Suppressor macrophage (primary cell): ENCODE measurements around the gene ZNF782.
A peak's percentile ranks its signal among the peaks of the same experiment; 100 is the strongest.
"Not testable (repeated sequence)": the region's sequence is repeated elsewhere in the genome, so short reads cannot be mapped to it uniquely, and the experiment has no call there.

Source experiments
- DNase-seq, 4 experiments: peaks; one replicate each; pipeline ENCODE4 v3.0.0-alpha.2; 2020 to 2022

Gene ZNF782

DNA sequence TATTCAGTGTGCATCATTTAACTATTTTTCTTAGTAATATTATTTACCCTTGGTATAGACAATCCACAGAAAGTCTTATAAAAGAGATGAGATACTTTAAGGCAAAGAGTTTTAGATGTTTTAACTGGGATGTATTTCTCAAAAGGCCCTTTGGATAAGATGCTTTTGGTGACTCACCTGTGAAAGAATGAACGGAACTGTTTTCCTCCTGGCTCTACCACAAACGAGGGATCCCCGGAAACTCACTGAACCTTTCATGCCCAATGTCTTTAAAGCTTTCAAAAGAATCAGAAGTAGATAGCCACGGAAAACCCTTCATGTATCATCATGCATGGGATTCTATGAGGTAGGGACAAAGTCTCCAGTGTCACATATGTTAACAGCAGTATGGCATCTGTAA lies 1.6 kb downstream of the ZNF782 start:
- no peak for DNase-seq

DNA sequence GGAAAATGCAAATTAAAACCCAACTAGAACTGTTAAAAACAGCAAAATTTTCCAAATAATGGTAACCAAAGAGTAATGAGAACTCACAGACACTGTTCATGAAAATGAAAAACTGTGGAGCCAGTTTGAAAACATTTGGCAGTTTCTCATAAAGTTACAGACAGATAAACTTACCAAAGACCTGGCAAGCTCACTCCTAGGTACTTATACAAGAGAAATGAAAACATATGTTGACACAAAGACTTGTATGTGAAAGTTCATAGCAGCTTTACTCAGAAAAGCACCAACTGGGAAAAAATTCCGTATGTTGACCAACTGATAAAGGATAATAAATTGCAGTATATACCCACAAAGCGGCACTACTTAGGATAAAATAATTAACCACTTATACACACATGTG lies 10.3 kb downstream of the ZNF782 start:
- DNase-seq: no peak

DNA sequence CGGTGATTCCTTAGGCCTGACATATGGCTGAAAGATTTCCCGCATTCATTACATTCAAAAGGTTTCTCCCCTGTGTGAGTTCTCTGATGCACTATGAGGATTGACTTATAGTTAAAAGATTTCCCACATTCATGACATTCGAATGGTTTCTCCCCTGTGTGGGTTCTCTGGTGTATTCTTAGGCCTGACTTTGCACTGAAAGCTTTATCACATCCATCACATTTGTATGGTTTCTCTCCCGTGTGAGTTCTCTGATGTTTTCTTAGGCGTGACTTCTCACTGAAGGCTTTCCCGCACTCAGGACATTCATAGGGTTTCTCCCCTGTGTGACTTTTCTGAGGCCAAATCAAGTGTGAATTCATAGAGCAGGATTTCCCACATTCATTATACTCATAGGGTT lies 35.8 kb downstream of the ZNF782 start:
- peak in 1 of 4 experiments; percentile 8 for DNase-seq

DNA sequence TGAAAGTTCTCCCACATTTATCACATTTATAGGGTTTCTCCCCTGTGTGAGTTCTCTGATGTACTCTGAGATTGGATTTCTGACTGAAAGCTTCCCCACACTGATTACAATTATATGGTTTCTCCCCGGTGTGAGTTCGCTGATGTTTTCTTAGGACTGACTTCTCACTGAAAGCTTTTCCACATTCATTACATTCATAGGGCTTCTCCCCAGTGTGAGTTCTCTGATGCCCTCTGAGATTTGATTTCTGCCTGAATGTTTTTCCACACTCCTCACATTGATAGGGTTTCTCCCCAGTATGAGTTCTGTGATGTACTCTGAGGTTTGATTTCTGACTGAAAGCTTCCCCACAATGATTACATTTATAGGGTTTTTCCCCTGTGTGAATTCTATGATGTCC lies 36.3 kb downstream of the ZNF782 start:
- no peak for DNase-seq

DNA sequence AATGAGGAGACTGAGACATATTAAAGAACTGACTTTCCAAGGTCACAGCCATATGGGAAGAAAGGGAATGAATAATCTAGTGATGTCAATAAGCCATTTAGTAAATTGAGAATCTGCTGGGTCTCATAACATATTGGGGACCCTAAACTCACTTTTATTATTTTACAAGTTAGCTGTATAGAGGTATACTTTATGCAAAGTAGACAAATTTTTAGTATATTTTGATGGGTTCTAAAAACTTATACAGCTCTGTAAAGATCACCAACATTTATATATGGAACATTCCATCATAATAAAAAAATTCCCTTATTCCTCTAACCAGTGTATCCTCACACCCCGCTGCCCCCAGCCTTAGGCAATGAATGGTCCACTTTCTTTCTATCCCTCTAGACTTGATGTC lies 40.7 kb downstream of the ZNF782 start:
- no peak for DNase-seq

DNA sequence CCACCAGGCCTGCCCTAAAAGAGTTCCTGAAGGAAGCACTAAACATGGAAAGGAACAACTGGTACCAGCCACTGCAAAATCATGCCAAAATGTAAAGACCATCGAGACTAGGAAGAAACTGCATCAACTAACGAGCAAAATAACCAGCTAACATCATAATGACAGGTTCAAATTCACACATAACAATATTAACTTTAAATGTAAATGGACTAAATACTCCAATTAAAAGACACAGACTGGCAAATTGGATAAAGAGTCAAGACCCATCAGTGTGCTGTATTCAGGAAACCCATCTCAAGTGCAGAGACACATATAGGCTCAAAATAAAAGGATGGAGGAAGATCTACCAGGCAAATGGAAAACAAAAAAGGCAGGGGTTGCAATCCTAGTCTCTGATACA lies 55.4 kb downstream of the ZNF782 start:
- DNase-seq: not testable (repeated sequence)

DNA sequence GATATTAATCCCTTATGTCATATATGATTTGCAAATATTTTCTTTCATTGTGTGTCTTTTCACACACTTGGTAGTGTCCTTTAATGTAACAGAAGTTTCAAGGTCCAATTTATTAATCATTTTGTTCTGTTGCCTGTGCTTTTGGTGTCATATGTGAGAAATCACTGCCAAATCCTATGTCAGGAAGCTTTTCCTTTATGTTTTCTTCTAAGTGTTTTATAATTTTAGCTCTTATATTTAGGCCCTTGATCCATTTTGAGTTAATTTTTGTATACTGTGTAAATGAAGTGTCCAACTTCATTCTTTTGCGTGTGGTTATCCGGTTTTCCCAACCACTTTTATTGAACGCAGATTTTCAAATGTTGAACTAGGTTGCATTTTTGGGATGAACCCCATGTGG lies 70.3 kb downstream of the ZNF782 start:
- no peak for DNase-seq

DNA sequence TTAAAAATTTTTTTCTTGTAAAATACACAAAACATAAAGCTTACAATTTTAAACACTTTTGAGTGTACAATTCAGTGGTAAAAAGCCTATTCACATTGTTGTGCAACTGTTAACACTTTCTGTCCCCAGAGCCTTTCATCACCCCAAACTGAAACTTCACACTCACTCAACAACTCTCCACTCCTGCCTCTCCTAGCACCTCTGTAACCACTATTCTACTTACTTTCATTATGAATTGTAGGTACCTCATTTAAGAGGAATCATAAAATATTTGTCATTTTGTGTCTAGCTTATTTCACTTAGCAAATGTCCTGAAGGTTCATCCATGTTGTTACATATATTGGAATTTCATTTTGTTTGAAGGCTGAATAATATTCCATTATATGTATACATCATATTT lies 72.1 kb downstream of the ZNF782 start:
- DNase-seq: no peak

DNA sequence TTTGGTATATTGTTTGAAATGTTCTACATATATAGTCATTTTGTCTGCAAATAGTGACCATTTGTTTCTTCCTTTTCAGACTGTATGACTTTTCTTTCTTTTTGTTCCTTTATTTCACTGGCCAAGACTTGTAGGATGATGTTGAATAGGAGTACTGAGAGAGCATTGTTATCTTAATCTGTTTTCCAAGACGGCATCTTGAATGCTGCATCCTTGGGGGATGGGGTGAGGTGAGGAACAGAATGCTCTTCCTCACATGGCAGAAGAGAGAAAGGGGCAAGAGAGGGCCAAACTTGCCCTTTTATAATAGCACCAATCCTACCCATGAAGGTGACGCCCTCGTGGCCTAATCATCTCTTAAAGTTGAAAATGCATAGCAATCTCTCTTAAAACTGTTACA lies 72.8 kb downstream of the ZNF782 start:
- DNase-seq: no peak

DNA sequence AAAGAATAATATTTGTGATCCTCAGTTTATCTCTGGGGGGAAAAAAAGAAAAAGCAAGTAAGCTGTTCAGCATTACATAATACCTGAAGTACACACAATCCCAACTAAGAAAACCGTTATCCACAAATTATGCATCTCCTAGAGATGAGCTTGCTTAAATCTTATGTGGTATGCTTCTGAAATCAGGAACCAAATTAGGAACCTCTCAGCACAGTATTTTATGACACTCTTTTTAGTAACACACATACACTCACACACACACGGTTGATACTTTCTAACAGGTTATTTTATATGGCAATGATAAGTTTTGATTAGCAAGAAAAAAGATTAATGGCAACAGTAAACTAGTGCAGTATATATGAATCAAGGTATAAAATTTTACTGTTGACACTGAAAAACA lies 75.2 kb downstream of the ZNF782 start:
- no peak for DNase-seq

DNA sequence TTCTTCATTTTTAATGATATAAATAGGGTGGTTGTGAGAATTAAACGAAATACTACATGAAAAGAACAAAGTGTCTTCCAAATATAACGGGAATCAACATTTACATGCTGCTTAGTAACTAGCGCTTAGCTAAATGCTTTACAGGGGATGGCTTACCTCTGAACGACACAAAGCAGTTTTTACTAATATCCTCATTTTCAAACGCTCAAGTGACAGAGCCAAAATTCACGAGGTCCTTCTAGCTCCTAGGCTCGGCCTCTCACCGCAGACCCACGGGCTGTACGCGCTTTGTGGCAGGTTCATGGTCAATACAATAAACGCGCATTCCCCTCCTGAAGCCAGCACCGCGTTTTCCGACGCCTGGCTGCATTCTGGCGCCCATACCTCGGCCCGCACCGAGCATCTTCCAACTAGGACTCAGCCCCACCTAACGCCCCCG lies 76.9 kb downstream of the ZNF782 start:
- DNase-seq: peak in 1 of 4 experiments; percentile 19

DNA sequence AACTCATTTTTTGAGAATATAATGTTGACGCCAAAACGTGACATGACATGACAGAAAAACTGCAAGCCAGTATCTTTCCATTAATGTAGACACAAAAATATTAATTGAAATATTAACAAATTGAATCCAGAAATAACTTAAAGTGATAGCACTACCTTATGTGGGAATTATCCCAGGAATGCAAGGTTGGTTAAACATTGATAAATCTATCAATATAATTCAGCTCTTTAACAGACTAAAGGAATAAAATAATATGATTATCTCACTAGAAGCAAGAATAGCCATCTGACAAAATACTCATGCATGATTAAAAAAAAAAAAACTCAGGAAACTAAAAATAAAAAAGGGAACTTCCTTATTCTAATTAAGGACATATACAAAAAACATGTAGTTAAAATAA lies 83.2 kb downstream of the ZNF782 start:
- DNase-seq: no peak

DNA sequence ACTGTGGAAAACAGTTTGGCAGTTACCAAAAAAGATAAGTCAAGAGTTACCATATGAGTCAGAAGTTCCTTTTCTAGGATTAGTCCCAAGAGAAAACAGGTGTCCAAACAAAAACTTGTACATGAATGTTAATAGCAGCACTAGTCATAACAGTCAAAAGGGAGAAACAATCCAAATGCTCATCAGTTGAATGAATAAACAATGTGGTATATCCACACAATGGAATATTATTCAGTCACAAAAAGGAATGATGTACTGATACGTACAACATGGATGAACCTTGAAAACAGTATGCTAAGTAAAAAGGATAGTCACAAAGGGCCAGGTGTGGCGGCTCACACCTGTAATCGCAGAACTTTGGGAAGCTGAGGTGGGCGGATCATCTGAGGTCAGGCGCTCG lies 84.3 kb downstream of the ZNF782 start:
- no peak for DNase-seq
